Ovary (tissue), 3 donors: ENCODE measurements around the gene FAAP20.

ENCODE experiments used
- CTCF ChIP-seq, 3 donors: fragments of 450-650 bp in 2 of 3; fragments of 200-600 bp in 1 of 3; IDR thresholded peaks; one replicate each; pipeline versions ENCODE4 v1.5.1 to v1.8.0; 2016 to 2022; ENCODE audit warnings: antibody characterized with exemption in 3 of 3, mild to moderate bottlenecking in 1 of 3
- POLR2A ChIP-seq: fragments of 450-650 bp; IDR thresholded peaks from one replicate; pipeline ENCODE4 v1.6.1; 2017; ENCODE audit warnings: antibody characterized with exemption, mild to moderate bottlenecking, moderate library complexity
- donor health status: DM: no; HTN: no; CAD: no.

GRCh38 chr1:2239384-2239985 is 44.9 kb upstream of the FAAP20 start:
- TF ChIP-seq CTCF (IDR thresholded peaks at IDR 0.05) (no peak), POLR2A (no peak)
